ENCODE results near the gene SPAG7. TPM values are rescaled to one million over a fixed set of nuclear protein-coding genes. Genes with fewer than 3 reads are reported as not detected.

SPAG7 gene
- polyA plus RNA-seq, 1 donor (not counting 4 experiments of a cell fraction or from before 2014, with no cell fraction given): 65.7 TPM

Small RNA genes lying within 50 kb of the gene (small RNA-seq; reads per million reads assigned to genes)
- gene MIR6864 (ENCODE audit: insufficient read length in 3 of 3, low read depth in 3 of 3, low replicate concordance in 1 of 3): 0 to 1.7 (median 0.07) reads per million in 3 experiments
- gene MIR6865 (ENCODE audit: insufficient read length in 3 of 3, low read depth in 3 of 3, low replicate concordance in 1 of 3): 0 to 0.67 (median 0) reads per million in 3 experiments

Other genes starting within 250 kb of the SPAG7 start
- 36.9 to 41.5 TPM (median 39.6 TPM) in 3 replicates for gene MED11, start 236.4 kb downstream of the SPAG7 start, polyA plus RNA-seq
- 0.14 to 0.31 TPM (median 0.25 TPM) in 3 replicates for gene ZMYND15, start 228.0 kb downstream of the SPAG7 start, polyA plus RNA-seq
- gene CXCL16, start 227.9 kb downstream of the SPAG7 start, polyA plus RNA-seq: 12.8 to 15.8 TPM (median 15.7 TPM) in 3 replicates
- not detected in 3 replicates for gene TM4SF5, start 195.9 kb downstream of the SPAG7 start, polyA plus RNA-seq
- gene VMO1, start 181.5 kb downstream of the SPAG7 start, polyA plus RNA-seq: 0.14 to 0.42 TPM in 2 of 3 replicates, not detected in the other
- not detected in 3 replicates for gene GLTPD2, start 178.9 kb downstream of the SPAG7 start, polyA plus RNA-seq
- 191 to 245 TPM (median 225 TPM) in 3 replicates for gene PSMB6, start 171.7 kb downstream of the SPAG7 start, polyA plus RNA-seq
- 27.9 to 48.6 TPM (median 33.3 TPM) in 3 replicates for gene PLD2, start 160.7 kb downstream of the SPAG7 start, polyA plus RNA-seq
- 82.8 to 101 TPM (median 93.7 TPM) in 3 replicates for gene MINK1, start 134.5 kb downstream of the SPAG7 start, polyA plus RNA-seq
- 0.31 to 0.68 TPM (median 0.33 TPM) in 3 replicates for gene C17orf107, start 68.3 kb downstream of the SPAG7 start, polyA plus RNA-seq
- 0.02 to 0.04 TPM in 2 of 3 replicates, not detected in the other for gene CHRNE, start 64.7 kb downstream of the SPAG7 start, polyA plus RNA-seq
- not detected in 3 replicates for gene GP1BA, start 35.5 kb downstream of the SPAG7 start, polyA plus RNA-seq
- gene SLC25A11, start 27.8 kb downstream of the SPAG7 start, polyA plus RNA-seq: 28.3 to 43.6 TPM (median 33.8 TPM) in 3 replicates
- gene RNF167, start 27.5 kb downstream of the SPAG7 start, polyA plus RNA-seq: 101 to 129 TPM (median 118 TPM) in 3 replicates
- gene PFN1, start 19.3 kb downstream of the SPAG7 start, polyA plus RNA-seq: 1,029 to 1,579 TPM (median 1,435 TPM) in 3 replicates
- gene ENO3, start 16.7 kb downstream of the SPAG7 start, polyA plus RNA-seq: 1.8 to 3.1 TPM (median 2.4 TPM) in 3 replicates
- gene CAMTA2, start 19.9 kb upstream of the SPAG7 start, polyA plus RNA-seq: 8.5 to 14.3 TPM (median 10.4 TPM) in 3 replicates
- 0.21 to 0.39 TPM (median 0.26 TPM) in 3 replicates for gene INCA1, start 29.7 kb upstream of the SPAG7 start, polyA plus RNA-seq
- gene KIF1C, start 30.1 kb upstream of the SPAG7 start, polyA plus RNA-seq: 85.3 to 93.7 TPM (median 91.1 TPM) in 3 replicates
- 0.16 to 0.21 TPM (median 0.21 TPM) in 3 replicates for gene SLC52A1, start 67.6 kb upstream of the SPAG7 start, polyA plus RNA-seq
- gene ZFP3, start 110.7 kb upstream of the SPAG7 start, polyA plus RNA-seq: 1.6 to 4.3 TPM (median 3.0 TPM) in 3 replicates
- 4.2 to 5.2 TPM (median 4.9 TPM) in 3 replicates for gene ZNF232, start 144.1 kb upstream of the SPAG7 start, polyA plus RNA-seq
- not detected in 3 replicates for gene USP6, start 148.2 kb upstream of the SPAG7 start, polyA plus RNA-seq
- gene ZNF594, start 224.1 kb upstream of the SPAG7 start, polyA plus RNA-seq: 0.67 to 2.1 TPM (median 1.7 TPM) in 3 replicates

Measured in keratinocyte (primary cell).